Measurements from ENCODE around the gene TMTC1. TPM values are rescaled to one million over a fixed set of nuclear protein-coding genes. Genes with fewer than 3 reads are reported as not detected.

TMTC1 gene
- total and polyA plus RNA-seq, 8 donors = 0.85 to 37.7 (median 1.9) TPM

GRCh38 chr12:29610473-29611170 lies 173.1 kb downstream of the TMTC1 start:
- intact Hi-C loops (cut with DNase I) = no loop called here
- no peak for TF ChIP-seq CTCF (IDR thresholded peaks at IDR 0.05)
- no peak overlapping the region for H3K27ac ChIP-seq
- H3K9me3 ChIP-seq = no peaks in the 10 kb centered on the region
- H3K36me3 ChIP-seq = no peaks in the 10 kb centered on the region
- no peaks in the 10 kb centered on the region for H3K4me1 ChIP-seq
- ATAC-seq (no peak), DNase-seq (peak in 1 of 4 donors; percentile 12)
- no peaks in the 10 kb centered on the region for H3K27me3 ChIP-seq
- H3K4me3 ChIP-seq = no peak overlapping the region

GRCh38 chr12:29609431-29610215 lies 174.1 kb downstream of the TMTC1 start:
- ATAC-seq (no peak), DNase-seq (no peak)
- Histone ChIP-seq H3K27me3 (no peaks in the 10 kb centered on the region), H3K36me3 (no peaks in the 10 kb centered on the region), H3K27ac (no peak overlapping the region), H3K9me3 (no peaks in the 10 kb centered on the region), H3K4me1 (no peaks in the 10 kb centered on the region), H3K4me3 (no peak overlapping the region)
- intact Hi-C loops (cut with DNase I) = no loop called here
- no peak for TF ChIP-seq CTCF (IDR thresholded peaks at IDR 0.05)

GRCh38 chr12:29608581-29608980 lies 175.2 kb downstream of the TMTC1 start:
- H3K9me3 ChIP-seq = no peaks in the 10 kb centered on the region
- H3K27ac ChIP-seq = no peak overlapping the region
- DNase-seq (no peak), ATAC-seq (no peak)
- no peak overlapping the region for H3K4me3 ChIP-seq
- no peaks in the 10 kb centered on the region for H3K4me1 ChIP-seq
- H3K27me3 ChIP-seq = no peaks in the 10 kb centered on the region
- intact Hi-C loops (cut with DNase I) = no loop called here
- no peaks in the 10 kb centered on the region for H3K36me3 ChIP-seq
- TF ChIP-seq CTCF (IDR thresholded peaks at IDR 0.05) = no peak

GRCh38 chr12:29599381-29599780 lies 184.4 kb downstream of the TMTC1 start:
- intact Hi-C loops (cut with DNase I) = no loop called here
- H3K27ac ChIP-seq = no peak overlapping the region
- no peak for TF ChIP-seq CTCF (IDR thresholded peaks at IDR 0.05)
- no peaks in the 10 kb centered on the region for H3K9me3 ChIP-seq
- H3K4me3 ChIP-seq = no peak overlapping the region
- DNase-seq = no peak
- no peak for ATAC-seq
- H3K27me3 ChIP-seq = no peaks in the 10 kb centered on the region
- H3K4me1 ChIP-seq = no peaks in the 10 kb centered on the region
- no peaks in the 10 kb centered on the region for H3K36me3 ChIP-seq

- Histone ChIP-seq H3K36me3 (no peaks in the 10 kb centered on the region), H3K4me3 (no peak overlapping the region), H3K27ac (no peak overlapping the region), H3K27me3 (no peaks in the 10 kb centered on the region), H3K9me3 (no peaks in the 10 kb centered on the region), H3K4me1 (peaks cover 0 to 3% of the 10 kb centered on the region in 2 donors)
- DNase-seq = no peak
- ATAC-seq = no peak
- intact Hi-C loops (cut with DNase I) = no loop called here
- no peak for TF ChIP-seq CTCF (IDR thresholded peaks at IDR 0.05)
Observed at GRCh38 chr12:29595071-29595755, 188.5 kb downstream of the TMTC1 start.
